ENCODE measurements around the gene PPP1R14C. TPM values are rescaled to one million over a fixed set of nuclear protein-coding genes. Genes with fewer than 3 reads are reported as not detected.

PPP1R14C gene
- total and polyA plus RNA-seq, 7 donors, result 5.9 to 62.8 (median 22.5) TPM

- Histone ChIP-seq H3K27me3 (ENCODE audit: insufficient read depth in 3 of 3, low read length in 2 of 3) (peaks cover 0 to 2% (median 0%) of the 10 kb centered on the region in 3 donors), H3K36me3 (ENCODE audit: insufficient read depth in 1 of 2, low read depth in 1 of 2) (no peaks in the 10 kb centered on the region), H3K4me1 (peaks cover 23% of the 10 kb centered on the region), H3K4me3 (no peak overlapping the region), H3K9me3 (no peaks in the 10 kb centered on the region), H3K27ac (no peak overlapping the region)
- no peak for TF ChIP-seq CTCF (IDR thresholded peaks at IDR 0.05)
- intact Hi-C loops (cut with DNase I), result no loop called here
- ATAC-seq (no peak), DNase-seq (no peak)
- whole genome bisulfite sequencing, 3 donors, result 63 to 86% (median 70%) methylated on average over 13 of the region's 13 CpGs
These were observed 88.1 kb downstream of the PPP1R14C start for GRCh38 chr6:150230832-150231524.

- Histone ChIP-seq H3K27ac (no peak overlapping the region), H3K4me1 (peaks cover 23% of the 10 kb centered on the region), H3K36me3 (ENCODE audit: insufficient read depth in 1 of 2, low read depth in 1 of 2) (no peaks in the 10 kb centered on the region), H3K9me3 (no peaks in the 10 kb centered on the region), H3K27me3 (ENCODE audit: insufficient read depth in 3 of 3, low read length in 2 of 3) (peaks cover 0 to 2% (median 0%) of the 10 kb centered on the region in 3 donors), H3K4me3 (no peak overlapping the region)
- no peak for DNase-seq
- ATAC-seq, result no peak
- no peak for TF ChIP-seq CTCF (IDR thresholded peaks at IDR 0.05)
- intact Hi-C loops (cut with DNase I), result no loop called here
- 95 to 100% (median 97%) methylated on average over 2 of the region's 2 CpGs for WGBS, 3 donors
These were observed 88.6 kb downstream of the PPP1R14C start for GRCh38 chr6:150231525-150231850.

GRCh38 chr6:150233843-150234269, 91.0 kb downstream of the PPP1R14C start:
- H3K4me1 ChIP-seq, result peaks cover 21% of the 10 kb centered on the region
- H3K9me3 ChIP-seq, result no peaks in the 10 kb centered on the region
- DNase-seq, result no peak
- WGBS, 3 donors, result 85 to 93% (median 87%) methylated on average over 5 of the region's 5 CpGs
- no peak overlapping the region for H3K27ac ChIP-seq
- intact Hi-C loops (cut with DNase I), result no loop called here
- TF ChIP-seq CTCF (IDR thresholded peaks at IDR 0.05), result no peak
- H3K4me3 ChIP-seq, result no peak overlapping the region
- no peaks in the 10 kb centered on the region for H3K36me3 ChIP-seq (ENCODE audit: insufficient read depth in 1 of 2, low read depth in 1 of 2)
- H3K27me3 ChIP-seq (ENCODE audit: insufficient read depth in 3 of 3, low read length in 2 of 3), result peaks cover 0 to 2% (median 0%) of the 10 kb centered on the region in 3 donors
- ATAC-seq, result no peak

GRCh38 chr6:150235218-150235617, 92.4 kb downstream of the PPP1R14C start:
- H3K27me3 ChIP-seq (ENCODE audit: insufficient read depth in 3 of 3, low read length in 2 of 3), result peaks cover 0 to 2% (median 0%) of the 10 kb centered on the region in 3 donors
- no peak for DNase-seq
- peaks cover 23% of the 10 kb centered on the region for H3K4me1 ChIP-seq
- H3K36me3 ChIP-seq (ENCODE audit: insufficient read depth in 1 of 2, low read depth in 1 of 2), result no peaks in the 10 kb centered on the region
- ATAC-seq, result no peak
- intact Hi-C loops (cut with DNase I), result no loop called here
- H3K27ac ChIP-seq, result no peak overlapping the region
- TF ChIP-seq CTCF (IDR thresholded peaks at IDR 0.05), result no peak
- H3K9me3 ChIP-seq, result no peaks in the 10 kb centered on the region
- WGBS, 3 donors, result 93 to 96% (median 96%) methylated on average over 5 of the region's 5 CpGs
- H3K4me3 ChIP-seq, result no peak overlapping the region

- no peaks in the 10 kb centered on the region for H3K36me3 ChIP-seq (ENCODE audit: insufficient read depth in 1 of 2, low read depth in 1 of 2)
- peaks cover 0 to 2% (median 0%) of the 10 kb centered on the region in 3 donors for H3K27me3 ChIP-seq (ENCODE audit: insufficient read depth in 3 of 3, low read length in 2 of 3)
- WGBS, 3 donors, result 83 to 92% (median 92%) methylated on average over 8 of the region's 8 CpGs
- H3K27ac ChIP-seq, result no peak overlapping the region
- intact Hi-C loops (cut with DNase I), result no loop called here
- H3K4me3 ChIP-seq, result no peak overlapping the region
- no peak for ATAC-seq
- peaks cover 23% of the 10 kb centered on the region for H3K4me1 ChIP-seq
- no peaks in the 10 kb centered on the region for H3K9me3 ChIP-seq
- no peak for DNase-seq
- TF ChIP-seq CTCF (IDR thresholded peaks at IDR 0.05), result no peak
These were observed 93.3 kb downstream of the PPP1R14C start for GRCh38 chr6:150236114-150236513.

Data from psoas muscle (tissue), 8 donors.